Measurements from ENCODE around the gene KRTDAP. TPM values are rescaled to one million over a fixed set of nuclear protein-coding genes. Genes with fewer than 3 reads are reported as not detected.

KRTDAP gene
- total RNA-seq, 1 experiment from 2014 or later = not detected

GRCh38 chr19:35460608-35461007, 29.7 kb downstream of the KRTDAP start:
- in situ Hi-C loops (cut with HindIII; ENCODE audit: low sequenced_read_pairs) = no loop called here
- DNase-seq (ENCODE audit: low spot score) = no peak

GRCh38 chr19:35459414-35460082, 30.7 kb downstream of the KRTDAP start:
- in situ Hi-C loops (cut with HindIII; ENCODE audit: low sequenced_read_pairs) = no loop called here
- peak; percentile 6 for DNase-seq (ENCODE audit: low spot score)

- in situ Hi-C loops (cut with HindIII; ENCODE audit: low sequenced_read_pairs) = no loop called here
- DNase-seq (ENCODE audit: low spot score) = no peak
Observed at GRCh38 chr19:35458731-35459391, 31.4 kb downstream of the KRTDAP start.

- in situ Hi-C loops (cut with HindIII; ENCODE audit: low sequenced_read_pairs) = no loop called here
- DNase-seq (ENCODE audit: low spot score) = no peak
Observed at GRCh38 chr19:35458192-35458591, 32.1 kb downstream of the KRTDAP start.

- in situ Hi-C loops (cut with HindIII; ENCODE audit: low sequenced_read_pairs) = no loop called here
- DNase-seq (ENCODE audit: low spot score) = no peak
Observed at GRCh38 chr19:35457173-35457572, 33.1 kb downstream of the KRTDAP start.

- in situ Hi-C loops (cut with HindIII; ENCODE audit: low sequenced_read_pairs) = no loop called here
- no peak for DNase-seq (ENCODE audit: low spot score)
Observed at GRCh38 chr19:35455616-35456201, 34.6 kb downstream of the KRTDAP start.

- in situ Hi-C loops (cut with HindIII; ENCODE audit: low sequenced_read_pairs) = no loop called here
- DNase-seq (ENCODE audit: low spot score) = no peak
Observed at GRCh38 chr19:35454663-35455062, 35.6 kb downstream of the KRTDAP start.

- in situ Hi-C loops (cut with HindIII; ENCODE audit: low sequenced_read_pairs) = no loop called here
- DNase-seq (ENCODE audit: low spot score) = no peak
Observed at GRCh38 chr19:35451338-35452096, 38.7 kb downstream of the KRTDAP start.

- DNase-seq (ENCODE audit: low spot score) = no peak
- in situ Hi-C loops (cut with HindIII; ENCODE audit: low sequenced_read_pairs) = no loop called here
Observed at GRCh38 chr19:35449359-35450043, 40.8 kb downstream of the KRTDAP start.

- DNase-seq (ENCODE audit: low spot score) = no peak
- in situ Hi-C loops (cut with HindIII; ENCODE audit: low sequenced_read_pairs) = no loop called here
Observed at GRCh38 chr19:35447606-35448469, 42.4 kb downstream of the KRTDAP start, which contains the start of gene FFAR2. FFAR2 (plus strand) TSS chr19:35448257; CDS start chr19:35449715, 1,458 bp downstream.

GRCh38 chr19:35445826-35446593, 44.3 kb downstream of the KRTDAP start:
- no peak for DNase-seq (ENCODE audit: low spot score)
- in situ Hi-C loops (cut with HindIII; ENCODE audit: low sequenced_read_pairs) = no loop called here

GRCh38 chr19:35444735-35445134, 45.5 kb downstream of the KRTDAP start:
- DNase-seq (ENCODE audit: low spot score) = no peak
- in situ Hi-C loops (cut with HindIII; ENCODE audit: low sequenced_read_pairs) = no loop called here

GRCh38 chr19:35442091-35442490, 48.2 kb downstream of the KRTDAP start:
- in situ Hi-C loops (cut with HindIII; ENCODE audit: low sequenced_read_pairs) = no loop called here
- no peak for DNase-seq (ENCODE audit: low spot score)

GRCh38 chr19:35439921-35440320, 50.3 kb downstream of the KRTDAP start:
- in situ Hi-C loops (cut with HindIII; ENCODE audit: low sequenced_read_pairs) = no loop called here
- no peak for DNase-seq (ENCODE audit: low spot score)

- DNase-seq (ENCODE audit: low spot score) = no peak
- in situ Hi-C loops (cut with HindIII; ENCODE audit: low sequenced_read_pairs) = no loop called here
Observed at GRCh38 chr19:35438527-35438926, 51.7 kb downstream of the KRTDAP start.

GRCh38 chr19:35438096-35438495, 52.2 kb downstream of the KRTDAP start:
- in situ Hi-C loops (cut with HindIII; ENCODE audit: low sequenced_read_pairs) = no loop called here
- DNase-seq (ENCODE audit: low spot score) = no peak

- in situ Hi-C loops (cut with HindIII; ENCODE audit: low sequenced_read_pairs) = no loop called here
- DNase-seq (ENCODE audit: low spot score) = no peak
Observed at GRCh38 chr19:35437406-35437951, 52.8 kb downstream of the KRTDAP start.
